Measurements from ENCODE around the gene SHISAL1. TPM values are rescaled to one million over a fixed set of nuclear protein-coding genes. Genes with fewer than 3 reads are reported as not detected.

SHISAL1 gene
- total and polyA plus RNA-seq, 9 donors, result 0.33 to 4.5 (median 2.0) TPM

DNA sequence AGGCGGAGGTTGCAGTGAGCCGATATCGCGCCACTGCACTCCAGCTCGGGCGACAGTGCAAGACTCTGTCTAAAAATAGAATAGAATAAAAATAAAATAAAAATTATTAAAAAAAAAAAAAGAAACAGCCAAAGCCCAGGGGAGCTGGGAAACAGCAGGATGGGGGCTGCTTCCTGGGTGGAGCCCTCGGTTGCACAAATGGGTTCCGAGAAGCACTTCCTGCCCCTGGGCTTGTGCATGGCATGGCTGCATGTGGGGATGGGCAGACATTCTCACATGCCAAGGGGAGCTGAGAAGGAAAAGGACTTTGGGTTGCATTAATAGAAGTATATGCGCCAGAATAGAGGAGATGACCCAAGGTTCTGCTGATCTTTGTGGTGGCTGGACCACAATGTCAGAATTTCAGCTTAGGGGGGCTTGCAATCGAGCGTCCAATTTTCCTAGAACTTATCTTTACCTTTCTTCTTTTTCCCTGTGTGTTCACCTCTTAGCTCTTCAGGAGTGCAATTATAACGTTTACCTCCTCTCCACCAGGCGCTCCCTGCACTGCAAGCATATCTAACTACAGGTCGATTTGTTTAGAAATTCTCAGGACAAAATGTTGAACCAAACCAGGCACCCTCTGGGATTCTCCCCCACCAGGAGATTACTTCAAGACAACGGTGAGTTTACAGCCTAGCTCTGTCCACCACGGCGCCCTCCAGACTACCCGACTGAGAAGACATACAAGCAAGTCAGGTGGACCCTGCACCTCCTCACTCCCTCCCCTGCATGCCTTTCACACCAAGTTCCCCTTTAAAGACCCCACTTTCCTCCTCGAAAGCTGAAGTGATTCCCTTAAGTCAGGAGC, 53.2 kb downstream of the SHISAL1 start:
- Histone ChIP-seq H3K9me3 (no peaks in the 10 kb centered on the region), H3K27me3 (no peaks in the 10 kb centered on the region), H3K4me3 (no peak overlapping the region), H3K27ac (no peak overlapping the region), H3K36me3 (no peaks in the 10 kb centered on the region), H3K4me1 (ENCODE audit: insufficient read depth) (peaks cover 1% of the 10 kb centered on the region)
- TF ChIP-seq POLR2A (IDR thresholded peaks at IDR 0.05), result no peak
- no peak for TF ChIP-seq EP300 (IDR thresholded peaks at IDR 0.05)
- no peak for TF ChIP-seq CTCF (IDR thresholded peaks at IDR 0.05)
- intact Hi-C loops (cut with DNase I), result no loop called here
- DNase-seq, result peak in 1 of 5 donors; percentile 1
- 70 to 74% (median 71%) methylated on average over 19 of the region's 19 CpGs for WGBS, 3 donors

GRCh38 chr22:44256556-44257485, 55.9 kb downstream of the SHISAL1 start:
- no peak for DNase-seq
- intact Hi-C loops (cut with DNase I), result no loop called here
- 52 to 72% (median 58%) methylated on average over 13 of the region's 13 CpGs for WGBS, 3 donors

GRCh38 chr22:44256085-44256484, 56.7 kb downstream of the SHISAL1 start:
- H3K36me3 ChIP-seq, result no peaks in the 10 kb centered on the region
- intact Hi-C loops (cut with DNase I), result no loop called here
- no peaks in the 10 kb centered on the region for H3K27me3 ChIP-seq
- H3K27ac ChIP-seq, result no peak overlapping the region
- no peaks in the 10 kb centered on the region for H3K9me3 ChIP-seq
- DNase-seq, result no peak
- H3K4me1 ChIP-seq (ENCODE audit: insufficient read depth), result no peaks in the 10 kb centered on the region
- no peak overlapping the region for H3K4me3 ChIP-seq
- no peak for TF ChIP-seq CTCF (IDR thresholded peaks at IDR 0.05)
- no peak for TF ChIP-seq POLR2A (IDR thresholded peaks at IDR 0.05)
- no peak for TF ChIP-seq EP300 (IDR thresholded peaks at IDR 0.05)
- 79 to 90% (median 85%) methylated on average over 6 of the region's 6 CpGs for WGBS, 3 donors

More at GRCh38 chr22:44256556-44257485, 55.9 kb downstream of the SHISAL1 start:
- H3K4me3 ChIP-seq, result no peak overlapping the region
- H3K9me3 ChIP-seq, result no peaks in the 10 kb centered on the region
- TF ChIP-seq POLR2A (IDR thresholded peaks at IDR 0.05) (no peak), EP300 (IDR thresholded peaks at IDR 0.05) (no peak), CTCF (IDR thresholded peaks at IDR 0.05) (no peak)
- no peak overlapping the region for H3K27ac ChIP-seq
- no peaks in the 10 kb centered on the region for H3K27me3 ChIP-seq
- H3K4me1 ChIP-seq (ENCODE audit: insufficient read depth), result no peaks in the 10 kb centered on the region
- no peaks in the 10 kb centered on the region for H3K36me3 ChIP-seq

GRCh38 chr22:44254811-44255210, 57.9 kb downstream of the SHISAL1 start:
- intact Hi-C loops (cut with DNase I), result no loop called here
- Histone ChIP-seq H3K36me3 (no peaks in the 10 kb centered on the region), H3K4me3 (no peak overlapping the region), H3K27ac (no peak overlapping the region), H3K27me3 (no peaks in the 10 kb centered on the region), H3K4me1 (ENCODE audit: insufficient read depth) (no peaks in the 10 kb centered on the region), H3K9me3 (no peaks in the 10 kb centered on the region)
- WGBS, 3 donors, result 85 to 91% (median 87%) methylated on average over 2 of the region's 2 CpGs
- no peak for DNase-seq
- no peak for TF ChIP-seq EP300 (IDR thresholded peaks at IDR 0.05)
- no peak for TF ChIP-seq POLR2A (IDR thresholded peaks at IDR 0.05)
- no peak for TF ChIP-seq CTCF (IDR thresholded peaks at IDR 0.05)

All from ovary (tissue), 9 donors.